GM12878 (cell line): ENCODE measurements around the gene DPH6. TPM values are rescaled to one million over a fixed set of nuclear protein-coding genes. Genes with fewer than 3 reads are reported as not detected.

Experiments
- ATAC-seq: fragments of 200-7000 bp; cut with Tn5 transposase; 3 replicates; pipeline ENCODE4 v1.9.1; 2020; ENCODE audit warnings: mild to moderate bottlenecking, moderate library complexity
- BruUV-seq: library from RNA; stranded (reverse); fragments of 400-500 nt; replicated peaks from 2 replicates; lab custom pipeline; 2021; lab: Mats Ljungman, UMichigan
- CTCF ChIA-PET: fragments of 300-600 bp; sonication (Branson Sonifier 250); formaldehyde crosslinking; extraction: SDS; loops from one replicate; lab custom pipeline; 2021; ENCODE audit warnings: inconsistent platforms; lab: Yijun Ruan, JAX
- POLR2A ChIA-PET: fragments of 350-600 bp; formaldehyde crosslinking; extraction: SDS; loops from one replicate; lab custom pipeline; 2021; ENCODE audit warnings: inconsistent platforms; lab: Charles Lee
- RAD21 ChIA-PET: fragments of 300-600 bp; sonication (Branson Sonifier 250); formaldehyde crosslinking; loops from one replicate; lab custom pipeline; 2023; ENCODE audit warnings: antibody characterized with exemption; ENCODE audit not compliant: unreplicated experiment; lab: Charles Lee
- SMC1A ChIA-PET: fragments of 300-600 bp; sonication (Branson Sonifier 250); formaldehyde crosslinking; loops from one replicate; lab custom pipeline; 2023; ENCODE audit not compliant: unreplicated experiment, uncharacterized antibody; lab: Charles Lee
- DNase-seq: peaks from one replicate; pipeline ENCODE4 v3.0.0-alpha.2; 2011; ENCODE audit warnings: low read depth, low spot score
- FAIRE-seq: peaks from 3 replicates; lab custom pipeline; 2011; peaks lifted over from hg19 to GRCh38; lab: Jason Lieb, UNC
- H2AFZ ChIP-seq: 2 replicates; pipeline ENCODE4 v1.6.0; 2011; ENCODE audit warnings: low read depth, low read length, control low read depth; ENCODE audit not compliant: control insufficient read depth
- H3K27ac ChIP-seq: 2 replicates; pipeline ENCODE4 v1.5.1; 2011; ENCODE audit warnings: control low read depth; ENCODE audit not compliant: control insufficient read depth, insufficient read depth
- H3K27me3 ChIP-seq, 2 experiments: replicated peaks in 1 of 2; 2 replicates each; pipeline versions ENCODE4 v1.6.0 to v1.6.1; 2011; ENCODE audit warnings: low read length in 1 of 2; ENCODE audit not compliant: control insufficient read depth in 2 of 2, insufficient read depth in 2 of 2
- H3K36me3 ChIP-seq, 2 experiments: 2 replicates each; pipeline ENCODE4 v1.5.1; 2011; ENCODE audit warnings: low read length in 1 of 2; ENCODE audit not compliant: control insufficient read depth in 2 of 2, insufficient read depth in 2 of 2
- H3K4me1 ChIP-seq: 2 replicates; pipeline ENCODE4 v1.6.1; 2011; ENCODE audit warnings: mild to moderate bottlenecking, low read length, moderate library complexity, mixed read lengths; ENCODE audit not compliant: control insufficient read depth, insufficient read depth
- H3K4me2 ChIP-seq: 2 replicates; pipeline ENCODE4 v1.6.0; 2011; ENCODE audit warnings: control low read depth; ENCODE audit not compliant: control insufficient read depth, insufficient read depth
- H3K4me3 ChIP-seq: fragments of 200-600 bp; sonication (generic); 2 replicates; pipeline ENCODE4 v1.5.1; 2016
- H3K79me2 ChIP-seq: 2 replicates; pipeline ENCODE4 v1.6.0; 2011; ENCODE audit warnings: low read length; ENCODE audit not compliant: control insufficient read depth, insufficient read depth
- H3K9ac ChIP-seq: 2 replicates; pipeline ENCODE4 v1.8.0; 2011; ENCODE audit warnings: low read length, control low read depth, mixed read lengths; ENCODE audit not compliant: control insufficient read depth, insufficient read depth
- H3K9me3 ChIP-seq: replicated peaks from 3 replicates; pipeline ENCODE4 v1.5.1; 2011; ENCODE audit warnings: mild to moderate bottlenecking, low read length; ENCODE audit not compliant: control insufficient read depth, insufficient read depth
- H4K20me1 ChIP-seq: 2 replicates; pipeline ENCODE4 v1.6.0; 2011; ENCODE audit not compliant: control insufficient read depth, insufficient read depth
- BCL11A ChIP-seq: IDR thresholded peaks from 2 replicates; pipeline ENCODE4 v1.6.1; 2011; ENCODE audit warnings: low read depth, low read length
- BCL3 ChIP-seq: IDR thresholded peaks from 2 replicates; pipeline ENCODE4 v1.6.1; 2011; ENCODE audit warnings: borderline replicate concordance, low read depth, mild to moderate bottlenecking, moderate library complexity, low read length; ENCODE audit not compliant: insufficient read depth, poor library complexity, severe bottlenecking
- CREB1 ChIP-seq: IDR thresholded peaks from 2 replicates; pipeline ENCODE4 v1.6.1; 2012; ENCODE audit warnings: low read depth, mild to moderate bottlenecking, inconsistent platforms
- E4F1 ChIP-seq: fragments of 450-650 bp; IDR thresholded peaks from 2 replicates; pipeline ENCODE4 v1.6.1; 2018; ENCODE audit warnings: borderline replicate concordance, mild to moderate bottlenecking; ENCODE audit not compliant: partially characterized antibody
- EZH2 ChIP-seq: IDR thresholded peaks from 2 replicates; pipeline ENCODE4 v1.6.1; 2012; ENCODE audit warnings: low read depth, mild to moderate bottlenecking, control low read depth, inconsistent platforms, low read length, borderline replicate concordance; ENCODE audit not compliant: control insufficient read depth
- IKZF1 ChIP-seq: fragments of 450-650 bp; conservative IDR thresholded peaks from 2 replicates; pipeline ENCODE4 v1.6.1; 2017; ENCODE audit warnings: antibody characterized with exemption, mild to moderate bottlenecking
- KAT2A ChIP-seq: conservative IDR thresholded peaks from 2 replicates; pipeline ENCODE4 v1.6.1; 2011; ENCODE audit warnings: low read depth, low read length; ENCODE audit not compliant: control insufficient read depth
- MTA3 ChIP-seq: IDR thresholded peaks from 2 replicates; pipeline ENCODE4 v1.6.1; 2012; ENCODE audit warnings: low read length, inconsistent platforms, borderline replicate concordance
- NR2C1 ChIP-seq: fragments of 450-650 bp; IDR thresholded peaks from 2 replicates; pipeline ENCODE4 v1.6.1; 2017; ENCODE audit warnings: antibody characterized with exemption, mild to moderate bottlenecking, moderate library complexity
- RB1 ChIP-seq: fragments of 450-650 bp; formaldehyde crosslinking; IDR thresholded peaks from 2 replicates; pipeline ENCODE4 v1.6.1; 2017; ENCODE audit warnings: mild to moderate bottlenecking, borderline replicate concordance
- RBBP5 ChIP-seq: fragments of 200-600 bp; sonication (generic); conservative IDR thresholded peaks from 2 replicates; pipeline ENCODE4 v1.6.1; 2016
- SPI1 ChIP-seq: IDR thresholded peaks from 2 replicates; pipeline ENCODE4 v1.6.1; 2011; ENCODE audit warnings: low read depth, mild to moderate bottlenecking, low read length, moderate library complexity, borderline replicate concordance; ENCODE audit not compliant: insufficient read depth
- TCF7 ChIP-seq: IDR thresholded peaks from 2 replicates; pipeline ENCODE4 v1.6.1; 2014; ENCODE audit warnings: antibody characterized with exemption, borderline replicate concordance
- ZSCAN29 ChIP-seq: fragments of 450-650 bp; IDR thresholded peaks from 2 replicates; pipeline ENCODE4 v1.6.1; 2017; ENCODE audit warnings: mild to moderate bottlenecking, moderate library complexity
- WGBS: methylation state at CpG from one replicate; pipeline ENCODE4 v1.1.6; 2016; ENCODE audit warnings: low lambda C conversion rate; ENCODE audit not compliant: insufficient replicate concordance, insufficient coverage; ENCODE audit errors: missing lambda C conversion rate; 5-methylcytosine and 5-hydroxymethylcytosine counted together
- in situ Hi-C: fragments of 300-500 bp; cut with MboI; formaldehyde crosslinking; loops from 9 replicates; pipeline ENCODE4 v1.14.3; 2018; ENCODE audit warnings: mixed read lengths
- intact Hi-C: fragments of 100-400 bp; cut with micrococcal nuclease; formaldehyde crosslinking; loops from one replicate; pipeline ENCODE4 v1.14.2; 2022; ENCODE audit not compliant: unreplicated experiment
- polyA plus RNA-seq, 11 experiments: library from polyadenylated mRNA; depleted of rRNA in 4 of 11; unstranded in 6 of 11; stranded (reverse) in 5 of 11; fragments of >200 nt; fragmentation: Nextera tagmentation in 4 of 11; fragmentation: Illumina TruSeq in 1 of 11; extraction: Ambion mirVana in 4 of 11; extraction: Trizol in 1 of 11; gene quantifications; 1 replicate in 1 of 11; 2 replicates in 10 of 11; pipeline versions ENCODE4 v1.2.1 to v1.2.3, GENCODE V29; 2011 to 2016; ENCODE audit warnings: inconsistent platforms in 2 of 11, missing spikeins in 2 of 11, low read depth in 1 of 11
- total RNA-seq, 4 experiments: library from RNA; depleted of rRNA in 3 of 4; stranded (reverse); fragments of >200 nt in 3 of 4; fragmentation: Illumina TruSeq in 1 of 4; extraction: Trizol in 1 of 4; gene quantifications; 2 replicates each; pipeline versions ENCODE4 v1.2.1 to v1.2.3, GENCODE V29; 2013 to 2021

The DPH6 gene
- total and polyA plus RNA-seq, 10 of the 15 experiments (the other 5 are each of a cell fraction or from before 2014, with no cell fraction given) = 9.0 to 68.5 (median 17.1) TPM

GRCh38 chr15:35383506-35383905 lies 162.5 kb downstream of the DPH6 start:
- in situ Hi-C loops = no loop called here
- DNase-seq (no peak), FAIRE-seq (no peak)

GRCh38 chr15:35381328-35381727 lies 164.6 kb downstream of the DPH6 start:
- ChIA-PET POLR2A (no interaction called here), SMC1A (no interaction called here), CTCF (interaction anchor here (0.6 kb wide), 1 partner anchor 445 kb away, joined by 3 read pairs; no protein-coding TSS in a partner anchor), RAD21 (no interaction called here)
- H4K20me1 ChIP-seq = no peaks in the 10 kb centered on the region
- no peak for DNase-seq
- H3K27me3 ChIP-seq = no peaks in the 10 kb centered on the region
- H3K36me3 ChIP-seq = no peaks in the 10 kb centered on the region
- no peak overlapping the region for H3K4me2 ChIP-seq
- FAIRE-seq = no peak
- intact Hi-C loops (no loop called here), in situ Hi-C loops (no loop called here)
- H2AFZ ChIP-seq = no peak overlapping the region
- H3K9ac ChIP-seq = no peak overlapping the region
- no peaks in the 10 kb centered on the region for H3K79me2 ChIP-seq
- no peaks in the 10 kb centered on the region for H3K4me1 ChIP-seq
- BruUV-seq = no TSS peak
- no peak overlapping the region for H3K4me3 ChIP-seq
- no peak overlapping the region for H3K27ac ChIP-seq
- H3K9me3 ChIP-seq = no peaks in the 10 kb centered on the region
- WGBS = 87% methylated on average over 3 of the region's 3 CpGs
- no peak for ATAC-seq
- no peak for TF ChIP-seq SPI1
- TF ChIP-seq RB1 = no peak
- TF ChIP-seq ZSCAN29 = no peak
- no peak for TF ChIP-seq KAT2A
- TF ChIP-seq BCL3 = no peak
- TF ChIP-seq E4F1 = no peak
- TF ChIP-seq EZH2 = no peak
- TF ChIP-seq IKZF1 = no peak

More at GRCh38 chr15:35383506-35383905, 162.5 kb downstream of the DPH6 start:
- Histone ChIP-seq H3K27me3 (no peaks in the 10 kb centered on the region), H3K27ac (no peak overlapping the region), H3K4me1 (no peaks in the 10 kb centered on the region), H2AFZ (no peak overlapping the region), H3K9ac (no peak overlapping the region), H3K4me3 (no peak overlapping the region), H3K79me2 (no peaks in the 10 kb centered on the region), H3K36me3 (no peaks in the 10 kb centered on the region), H4K20me1 (no peaks in the 10 kb centered on the region), H3K4me2 (no peak overlapping the region), H3K9me3 (no peaks in the 10 kb centered on the region)
- SMC1A ChIA-PET = no interaction called here
- POLR2A ChIA-PET = no interaction called here
- no TSS peak for BruUV-seq
- TF ChIP-seq CREB1 (no peak), RBBP5 (no peak), MTA3 (no peak), TCF7 (no peak), NR2C1 (no peak), BCL11A (no peak)
- 100% methylated on average over 2 of the region's 2 CpGs for WGBS
- intact Hi-C loops = no loop called here
- RAD21 ChIA-PET = no interaction called here
- no peak for ATAC-seq
- CTCF ChIA-PET = interaction anchor here (0.6 to 0.7 kb wide), 2 partner anchors 58 to 557 kb away, joined by 3 read pairs; no protein-coding TSS in a partner anchor
